Lung (tissue), 12 donors: ENCODE data around the gene HECTD1. TPM values are rescaled to one million over a fixed set of nuclear protein-coding genes. Genes with fewer than 3 reads are reported as not detected.
"Not testable (repeated sequence)": the region's sequence is repeated elsewhere in the genome, so short reads cannot be mapped to it uniquely, and the experiment has no call there.

Experiments used
- ATAC-seq: fragments of 200-7000 bp; cut with Tn5 transposase; one replicate; pipeline ENCODE4 v1.9.1; 2020; ENCODE audit warnings: moderate number of reproducible peaks; ENCODE audit not compliant: insufficient read depth, low FRiP score
- DNase-seq, 3 donors: peaks; one replicate each; pipeline ENCODE4 v3.0.0-alpha.2; 2013 to 2017
- H3K27ac ChIP-seq, 2 donors: one replicate each; pipeline ENCODE4 v1.5.1; 2013; ENCODE audit warnings: mild to moderate bottlenecking in 2 of 2, moderate library complexity in 2 of 2, control low read depth in 1 of 2, inconsistent platforms in 1 of 2, low read depth in 1 of 2, low read length in 1 of 2
- H3K27me3 ChIP-seq, 3 donors: one replicate each; pipeline ENCODE4 v1.5.1; 2013; ENCODE audit warnings: low read length in 2 of 3; ENCODE audit not compliant: control insufficient read depth in 3 of 3, insufficient read depth in 3 of 3
- H3K36me3 ChIP-seq, 4 donors: one replicate each; pipeline ENCODE4 v1.5.1; 2013; ENCODE audit warnings: low read length in 4 of 4, mild to moderate bottlenecking in 1 of 4, moderate library complexity in 1 of 4; ENCODE audit not compliant: control insufficient read depth in 4 of 4, insufficient read depth in 4 of 4
- H3K4me1 ChIP-seq, 5 donors: one replicate each; pipeline ENCODE4 v1.5.1; 2013; ENCODE audit warnings: low read length in 5 of 5, mild to moderate bottlenecking in 2 of 5, moderate library complexity in 1 of 5; ENCODE audit not compliant: control insufficient read depth in 5 of 5, insufficient read depth in 5 of 5
- H3K4me3 ChIP-seq: one replicate; pipeline ENCODE4 v1.5.1; 2013; ENCODE audit warnings: mild to moderate bottlenecking, control low read depth, moderate library complexity
- H3K9ac ChIP-seq, 2 donors: one replicate each; pipeline ENCODE4 v1.5.1; 2013; ENCODE audit warnings: low read length in 2 of 2, control low read depth in 1 of 2; ENCODE audit not compliant: insufficient read depth in 1 of 2
- H3K9me3 ChIP-seq, 4 donors: one replicate each; pipeline ENCODE4 v1.5.1; 2013; ENCODE audit warnings: low read length in 3 of 4, mild to moderate bottlenecking in 1 of 4, moderate library complexity in 1 of 4; ENCODE audit not compliant: control insufficient read depth in 4 of 4, insufficient read depth in 3 of 4
- CTCF ChIP-seq: IDR thresholded peaks from 2 replicates; pipeline ENCODE4 v1.5.1; 2012; ENCODE audit warnings: mild to moderate bottlenecking; ENCODE audit errors: control extremely low read depth, extremely low read depth
- WGBS, 2 donors: extraction: QIAGEN DNeasy Blood & Tissue Kit; methylation state at CpG; one replicate each; pipeline ENCODE4 v1.1.7; 2013; 5-methylcytosine and 5-hydroxymethylcytosine counted together
- polyA plus RNA-seq, 2 donors: library from polyadenylated mRNA; stranded (reverse); fragments of 200-250 nt; gene quantifications; one replicate each; pipeline ENCODE4 v1.2.1, GENCODE V29; 2013
- total RNA-seq, 2 donors: library from RNA; depleted of rRNA in 1 of 2; stranded (reverse); fragments of >200 nt in 1 of 2; gene quantifications; one replicate each; pipeline ENCODE4 v1.2.1, GENCODE V29; 2014 to 2021
- donor health status: control.
- donor health status: control.
- donor health status: Bipolar disorder and iron deficiency.
- donor health status: healthy.
- donor health status: DM: yes; HTN: yes; CAD: no.

Gene HECTD1
- total and polyA plus RNA-seq, 4 donors: 44.8 to 399 (median 97.9) TPM

GRCh38 chr14:31057701-31058364 lies 149.8 kb downstream of the HECTD1 start:
- H3K9me3 ChIP-seq: no peaks in the 10 kb centered on the region
- no peaks in the 10 kb centered on the region for H3K36me3 ChIP-seq
- no peak overlapping the region for H3K27ac ChIP-seq
- H3K4me1 ChIP-seq: peaks cover 0 to 6% (median 3%) of the 10 kb centered on the region in 5 donors
- ATAC-seq: no peak
- 98% methylated on average over 12 of the region's 12 CpGs for WGBS, 2 donors
- no peaks in the 10 kb centered on the region for H3K27me3 ChIP-seq
- no peak overlapping the region for H3K4me3 ChIP-seq
- DNase-seq: no peak
- no peak overlapping the region for H3K9ac ChIP-seq
- TF ChIP-seq CTCF: no peak

GRCh38 chr14:31057035-31057434 lies 150.6 kb downstream of the HECTD1 start:
- Histone ChIP-seq H3K36me3 (no peaks in the 10 kb centered on the region), H3K9ac (no peak overlapping the region), H3K27me3 (no peaks in the 10 kb centered on the region), H3K9me3 (no peaks in the 10 kb centered on the region), H3K4me1 (peaks cover 0 to 6% (median 3%) of the 10 kb centered on the region in 5 donors), H3K27ac (no peak overlapping the region), H3K4me3 (no peak overlapping the region)
- 92 to 100% methylated on average over 1 of the region's 1 CpG for WGBS, 2 donors
- ATAC-seq (no peak), DNase-seq (no peak)
- no peak for TF ChIP-seq CTCF

GRCh38 chr14:31052905-31053586 lies 154.5 kb downstream of the HECTD1 start:
- H3K9ac ChIP-seq, H3K4me3 ChIP-seq, H3K4me1 ChIP-seq, H3K27me3 ChIP-seq, H3K9me3 ChIP-seq, H3K36me3 ChIP-seq: not testable (repeated sequence)
- peak in 1 of 3 donors; percentile 11 for DNase-seq
- WGBS, 2 donors: 84 to 89% methylated on average over 8 to 9 of the region's 9 CpGs
- peak; percentile 44 for ATAC-seq
- peak overlapping the region in 1 of 2 donors; percentile 22 for H3K27ac ChIP-seq

- H3K4me1 ChIP-seq: peaks cover 0 to 2% (median 0%) of the 10 kb centered on the region in 5 donors
- H3K27ac ChIP-seq: no peak overlapping the region
- WGBS, 2 donors: 71 to 77% methylated on average over 4 of the region's 4 CpGs
- no peak overlapping the region for H3K4me3 ChIP-seq
- no peaks in the 10 kb centered on the region for H3K9me3 ChIP-seq
- DNase-seq: no peak
- no peaks in the 10 kb centered on the region for H3K36me3 ChIP-seq
- no peaks in the 10 kb centered on the region for H3K27me3 ChIP-seq
- no peak for TF ChIP-seq CTCF
- ATAC-seq: no peak
- H3K9ac ChIP-seq: no peak overlapping the region
These were observed 156.1 kb downstream of the HECTD1 start for GRCh38 chr14:31051511-31051910.
